ENCODE data around the gene SHISA9.

Gene SHISA9

DNA sequence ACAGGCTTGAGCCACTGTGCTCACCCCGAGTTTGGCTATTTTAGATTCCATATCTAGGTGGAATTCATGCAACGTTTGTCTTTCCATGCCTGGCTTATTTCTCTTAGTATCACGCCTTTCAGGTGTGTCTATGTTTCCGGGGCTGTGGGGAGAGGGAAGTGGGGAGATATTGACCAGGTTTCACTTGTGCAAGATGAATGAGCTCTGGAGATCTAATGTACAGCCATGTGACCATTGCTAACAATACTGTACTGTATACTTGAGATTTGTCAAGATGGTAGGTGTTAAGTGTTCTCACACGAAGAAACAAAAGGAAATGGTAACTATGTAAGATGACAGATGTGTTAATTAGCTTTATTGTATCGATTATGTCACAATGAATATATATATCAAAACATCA lies 199.6 kb downstream of the SHISA9 start:
- H3K36me3 ChIP-seq (ENCODE audit: insufficient read depth, low read length) = no peaks in the 10 kb centered on the region
- no peak overlapping the region for H3K4me3 ChIP-seq (ENCODE audit: low read length, poor library complexity, severe bottlenecking)
- H3K27me3 ChIP-seq (ENCODE audit: insufficient read depth, low read length, poor library complexity, severe bottlenecking) = no peaks in the 10 kb centered on the region
- no peaks in the 10 kb centered on the region for H4K20me1 ChIP-seq (ENCODE audit: insufficient read depth, low read length, poor library complexity, severe bottlenecking)
- H3K79me2 ChIP-seq (ENCODE audit: insufficient read depth, low read length) = no peaks in the 10 kb centered on the region
- no peaks in the 10 kb centered on the region for H3K4me1 ChIP-seq (ENCODE audit: insufficient read depth, low read length, poor library complexity, severe bottlenecking)
- H3K9me3 ChIP-seq (ENCODE audit: insufficient read depth, low read depth, low read length) = no peaks in the 10 kb centered on the region
- H3F3A ChIP-seq (ENCODE audit: low read depth) = no peaks in the 10 kb centered on the region
- no peak overlapping the region for H2AFZ ChIP-seq (ENCODE audit: low read length)
- TF ChIP-seq, protein P1, sequence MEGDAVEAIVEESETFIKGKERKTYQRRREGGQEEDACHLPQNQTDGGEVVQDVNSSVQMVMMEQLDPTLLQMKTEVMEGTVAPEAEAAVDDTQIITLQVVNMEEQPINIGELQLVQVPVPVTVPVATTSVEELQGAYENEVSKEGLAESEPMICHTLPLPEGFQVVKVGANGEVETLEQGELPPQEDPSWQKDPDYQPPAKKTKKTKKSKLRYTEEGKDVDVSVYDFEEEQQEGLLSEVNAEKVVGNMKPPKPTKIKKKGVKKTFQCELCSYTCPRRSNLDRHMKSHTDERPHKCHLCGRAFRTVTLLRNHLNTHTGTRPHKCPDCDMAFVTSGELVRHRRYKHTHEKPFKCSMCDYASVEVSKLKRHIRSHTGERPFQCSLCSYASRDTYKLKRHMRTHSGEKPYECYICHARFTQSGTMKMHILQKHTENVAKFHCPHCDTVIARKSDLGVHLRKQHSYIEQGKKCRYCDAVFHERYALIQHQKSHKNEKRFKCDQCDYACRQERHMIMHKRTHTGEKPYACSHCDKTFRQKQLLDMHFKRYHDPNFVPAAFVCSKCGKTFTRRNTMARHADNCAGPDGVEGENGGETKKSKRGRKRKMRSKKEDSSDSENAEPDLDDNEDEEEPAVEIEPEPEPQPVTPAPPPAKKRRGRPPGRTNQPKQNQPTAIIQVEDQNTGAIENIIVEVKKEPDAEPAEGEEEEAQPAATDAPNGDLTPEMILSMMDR (conservative IDR thresholded peaks at IDR 0.05; ENCODE audit: low read length) = no peak
- TF ChIP-seq EZH2phosphoT487 (IDR thresholded peaks at IDR 0.05; ENCODE audit: borderline replicate concordance) = no peak
- no peaks in the 10 kb centered on the region for H3K9me2 ChIP-seq (replicated peaks; ENCODE audit: low read depth, low read length)
- H3K9ac ChIP-seq (ENCODE audit: low read depth, low read length, poor library complexity, severe bottlenecking) = no peak overlapping the region
- no peak overlapping the region for H3K4me2 ChIP-seq (ENCODE audit: low read depth, low read length, poor library complexity, severe bottlenecking)

DNA sequence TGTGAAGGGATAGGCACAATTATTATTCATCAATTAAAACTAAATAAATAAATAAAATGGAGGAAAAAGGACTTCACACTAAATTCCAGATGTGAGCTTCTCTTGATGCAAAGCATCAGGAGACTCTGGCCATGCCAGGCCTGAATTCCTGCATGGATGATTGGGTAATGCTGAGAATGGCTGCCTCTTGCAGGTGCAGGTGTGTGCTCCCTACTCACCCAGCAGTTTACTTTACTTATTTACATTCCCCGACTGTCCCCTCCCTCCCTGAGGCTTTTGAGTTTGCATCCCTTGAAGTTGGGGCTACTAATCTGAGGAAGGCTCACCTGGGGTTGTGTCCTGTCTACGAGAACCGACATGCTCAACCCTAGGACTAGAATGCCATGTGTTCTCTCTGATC lies 200.4 kb downstream of the SHISA9 start:
- Histone ChIP-seq H4K20me1 (ENCODE audit: insufficient read depth, low read length, poor library complexity, severe bottlenecking) (no peaks in the 10 kb centered on the region), H3K9me3 (ENCODE audit: insufficient read depth, low read depth, low read length) (no peaks in the 10 kb centered on the region), H3K36me3 (ENCODE audit: insufficient read depth, low read length) (no peaks in the 10 kb centered on the region), H3F3A (ENCODE audit: low read depth) (no peaks in the 10 kb centered on the region), H2AFZ (ENCODE audit: low read length) (no peak overlapping the region), H3K9ac (ENCODE audit: low read depth, low read length, poor library complexity, severe bottlenecking) (no peak overlapping the region), H3K9me2 (replicated peaks; ENCODE audit: low read depth, low read length) (no peaks in the 10 kb centered on the region), H3K4me2 (ENCODE audit: low read depth, low read length, poor library complexity, severe bottlenecking) (no peak overlapping the region), H3K27me3 (ENCODE audit: insufficient read depth, low read length, poor library complexity, severe bottlenecking) (no peaks in the 10 kb centered on the region), H3K79me2 (ENCODE audit: insufficient read depth, low read length) (no peaks in the 10 kb centered on the region), H3K4me3 (ENCODE audit: low read length, poor library complexity, severe bottlenecking) (no peak overlapping the region), H3K4me1 (ENCODE audit: insufficient read depth, low read length, poor library complexity, severe bottlenecking) (no peaks in the 10 kb centered on the region)
- TF ChIP-seq EZH2phosphoT487 (IDR thresholded peaks at IDR 0.05; ENCODE audit: borderline replicate concordance) = no peak
- TF ChIP-seq, protein P1 (conservative IDR thresholded peaks at IDR 0.05; ENCODE audit: low read length) = no peak

DNA sequence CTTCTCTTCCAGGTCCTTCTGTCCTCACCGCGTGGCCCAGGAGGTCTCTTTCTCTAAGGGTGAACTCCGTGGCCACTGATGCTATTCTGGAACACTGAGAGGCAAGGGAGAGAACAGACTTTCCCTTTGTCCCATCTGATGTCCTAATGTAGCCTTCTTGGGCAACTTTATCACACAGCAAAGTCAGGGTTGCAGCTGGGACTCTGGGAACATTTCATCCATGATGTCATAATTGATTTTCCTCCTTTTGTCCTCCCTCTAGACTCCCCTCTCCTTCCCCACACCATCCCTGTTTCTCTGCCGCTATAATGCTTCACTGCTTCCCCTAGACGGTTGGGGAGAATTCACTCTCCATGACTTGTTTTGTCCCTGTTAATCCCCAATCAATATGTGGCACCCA lies 201.0 kb downstream of the SHISA9 start:
- TF ChIP-seq EZH2phosphoT487 (IDR thresholded peaks at IDR 0.05; ENCODE audit: borderline replicate concordance) = no peak
- TF ChIP-seq, protein P1 (conservative IDR thresholded peaks at IDR 0.05; ENCODE audit: low read length) = no peak
- H3K4me1 ChIP-seq (ENCODE audit: insufficient read depth, low read length, poor library complexity, severe bottlenecking) = no peaks in the 10 kb centered on the region
- no peak overlapping the region for H3K9ac ChIP-seq (ENCODE audit: low read depth, low read length, poor library complexity, severe bottlenecking)
- no peaks in the 10 kb centered on the region for H3K9me2 ChIP-seq (replicated peaks; ENCODE audit: low read depth, low read length)
- H3K9me3 ChIP-seq (ENCODE audit: insufficient read depth, low read depth, low read length) = no peaks in the 10 kb centered on the region
- H3F3A ChIP-seq (ENCODE audit: low read depth) = no peaks in the 10 kb centered on the region
- H4K20me1 ChIP-seq (ENCODE audit: insufficient read depth, low read length, poor library complexity, severe bottlenecking) = no peaks in the 10 kb centered on the region
- H3K36me3 ChIP-seq (ENCODE audit: insufficient read depth, low read length) = no peaks in the 10 kb centered on the region
- no peak overlapping the region for H3K4me3 ChIP-seq (ENCODE audit: low read length, poor library complexity, severe bottlenecking)
- H2AFZ ChIP-seq (ENCODE audit: low read length) = no peak overlapping the region
- H3K27me3 ChIP-seq (ENCODE audit: insufficient read depth, low read length, poor library complexity, severe bottlenecking) = no peaks in the 10 kb centered on the region
- H3K4me2 ChIP-seq (ENCODE audit: low read depth, low read length, poor library complexity, severe bottlenecking) = no peak overlapping the region
- no peaks in the 10 kb centered on the region for H3K79me2 ChIP-seq (ENCODE audit: insufficient read depth, low read length)

All from Loucy (cell line).